ENCODE results near the gene RYR3.

The RYR3 gene

GRCh38 chr15:33837294-33837693, 526.5 kb downstream of the RYR3 start:
- no peak for DNase-seq (ENCODE audit: low spot score)

GRCh38 chr15:33839540-33839939, 528.8 kb downstream of the RYR3 start:
- DNase-seq (ENCODE audit: low spot score): no peak

GRCh38 chr15:33840615-33841014, 529.8 kb downstream of the RYR3 start:
- no peak for DNase-seq (ENCODE audit: low spot score)

GRCh38 chr15:33844186-33844585, 533.4 kb downstream of the RYR3 start:
- DNase-seq (ENCODE audit: low spot score): no peak

- no peak for DNase-seq (ENCODE audit: low spot score)
Measured at GRCh38 chr15:33844597-33844996, 533.8 kb downstream of the RYR3 start.

- DNase-seq (ENCODE audit: low spot score): no peak
Measured at GRCh38 chr15:33846142-33846541, 535.4 kb downstream of the RYR3 start.

- DNase-seq (ENCODE audit: low spot score): no peak
Measured at GRCh38 chr15:33846862-33847261, 536.1 kb downstream of the RYR3 start.

- no peak for DNase-seq (ENCODE audit: low spot score)
Measured at GRCh38 chr15:33848011-33848410, 537.2 kb downstream of the RYR3 start.

GRCh38 chr15:33851079-33851478, 540.3 kb downstream of the RYR3 start:
- DNase-seq (ENCODE audit: low spot score): no peak

GRCh38 chr15:33852094-33852493, 541.3 kb downstream of the RYR3 start:
- DNase-seq (ENCODE audit: low spot score): no peak

- DNase-seq (ENCODE audit: low spot score): no peak
Measured at GRCh38 chr15:33852570-33852969, 541.8 kb downstream of the RYR3 start.

GRCh38 chr15:33857726-33858125, 547.0 kb downstream of the RYR3 start:
- no peak for DNase-seq (ENCODE audit: low spot score)

- DNase-seq (ENCODE audit: low spot score): no peak
Measured at GRCh38 chr15:33858836-33859235, 548.1 kb downstream of the RYR3 start.

- no peak for DNase-seq (ENCODE audit: low spot score)
Measured at GRCh38 chr15:33859992-33860545, 549.3 kb downstream of the RYR3 start.

- DNase-seq (ENCODE audit: low spot score): no peak
Measured at GRCh38 chr15:33860754-33861153, 550.0 kb downstream of the RYR3 start.

- DNase-seq (ENCODE audit: low spot score): no peak
Measured at GRCh38 chr15:33864360-33865075, 553.8 kb downstream of the RYR3 start.

- no peak for DNase-seq (ENCODE audit: low spot score)
Measured at GRCh38 chr15:33865416-33865815, 554.6 kb downstream of the RYR3 start.

GRCh38 chr15:33866101-33866737, 555.5 kb downstream of the RYR3 start:
- DNase-seq (ENCODE audit: low spot score): no peak

GRCh38 chr15:33871980-33872379, 561.2 kb downstream of the RYR3 start:
- no peak for DNase-seq (ENCODE audit: low spot score)

- DNase-seq (ENCODE audit: low spot score): no peak
Measured at GRCh38 chr15:33872416-33873106, 561.8 kb downstream of the RYR3 start.

GRCh38 chr15:33874156-33874555, 563.4 kb downstream of the RYR3 start:
- DNase-seq (ENCODE audit: low spot score): no peak

GRCh38 chr15:33882921-33883320, 572.2 kb downstream of the RYR3 start:
- no peak for DNase-seq (ENCODE audit: low spot score)

- no peak for DNase-seq (ENCODE audit: low spot score)
Measured at GRCh38 chr15:33888176-33888575, 577.4 kb downstream of the RYR3 start.
